Measurements from ENCODE around the gene TAB3.
A peak's percentile ranks its signal among the peaks of the same experiment; 100 is the strongest.

DNA sequence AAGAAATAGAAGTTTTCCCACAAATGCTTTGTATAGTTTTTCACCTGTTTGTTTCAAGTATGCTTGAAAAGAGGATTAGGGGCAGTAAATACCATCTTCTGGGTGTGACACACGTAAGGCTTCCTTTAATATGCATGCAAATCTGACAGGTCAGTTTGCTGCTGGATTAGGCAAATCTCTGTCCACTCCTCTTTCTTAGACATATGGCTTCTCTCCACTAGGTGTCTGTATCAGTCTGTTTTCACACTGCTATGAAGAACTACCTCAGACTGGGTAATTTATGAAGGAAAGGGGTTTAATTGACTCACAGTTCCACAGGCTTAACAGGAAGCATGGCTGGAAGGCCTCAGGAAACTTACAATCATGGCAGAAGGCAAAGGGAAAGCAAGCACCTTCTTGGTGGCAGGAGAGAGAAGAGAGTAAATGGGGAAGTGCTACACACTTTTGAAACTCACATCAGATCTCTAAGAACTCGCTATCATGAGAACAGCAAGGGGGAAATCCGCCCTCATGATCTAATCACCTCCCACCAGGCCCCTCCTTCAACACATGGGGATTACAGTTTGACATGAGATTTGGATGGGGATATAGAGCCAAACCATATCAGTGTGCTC is 66.9 kb downstream of the TAB3 start:
- TF ChIP-seq CTCF (IDR thresholded peaks at IDR 0.05) (peak; percentile 19), EZH2phosphoT487 (IDR thresholded peaks at IDR 0.05) (no peak), EZH2 (IDR thresholded peaks at IDR 0.05) (no peak)
